GM23338 (cell line): ENCODE data around the gene PRKCD. TPM values are rescaled to one million over a fixed set of nuclear protein-coding genes. Genes with fewer than 3 reads are reported as not detected.
A peak's percentile ranks its signal among the peaks of the same experiment; 100 is the strongest.

Experiments
- ATAC-seq: fragments of 200-7000 bp; cut with Tn5 transposase; 3 replicates; pipeline ENCODE4 v1.9.1; 2020
- DNase-seq: peaks from one replicate; pipeline ENCODE4 v3.0.0-alpha.2; 2015; ENCODE audit warnings: low spot score
- H2AFZ ChIP-seq: fragments of 200-600 bp; sonication (generic); 2 replicates; pipeline ENCODE4 v1.8.0; 2016; ENCODE audit warnings: antibody characterized with exemption, mild to moderate bottlenecking, moderate library complexity
- H3F3A ChIP-seq: fragments of 200-600 bp; sonication (generic); replicated peaks from 2 replicates; pipeline ENCODE4 v1.8.0; 2017; ENCODE audit warnings: antibody characterized with exemption, mixed run types, low read depth
- H3K27ac ChIP-seq: fragments of 200-600 bp; sonication (generic); 2 replicates; pipeline ENCODE4 v1.6.1; 2016; ENCODE audit warnings: low read depth
- H3K27me3 ChIP-seq: fragments of 200-600 bp; sonication (generic); 2 replicates; pipeline ENCODE4 v1.8.0; 2016; ENCODE audit warnings: mild to moderate bottlenecking, mixed run types, moderate library complexity; ENCODE audit not compliant: insufficient read depth
- H3K36me3 ChIP-seq: fragments of 200-600 bp; sonication (generic); 2 replicates; pipeline ENCODE4 v1.8.0; 2016; ENCODE audit warnings: mild to moderate bottlenecking; ENCODE audit not compliant: insufficient read depth
- H3K4me1 ChIP-seq: fragments of 200-600 bp; sonication (generic); 2 replicates; pipeline ENCODE4 v1.8.0; 2016; ENCODE audit warnings: mild to moderate bottlenecking, moderate library complexity; ENCODE audit not compliant: insufficient read depth
- H3K4me2 ChIP-seq: fragments of 200-600 bp; sonication (generic); 2 replicates; pipeline ENCODE4 v1.7.1; 2017; ENCODE audit warnings: mixed run types
- H3K4me3 ChIP-seq: fragments of 200-600 bp; sonication (generic); 2 replicates; pipeline ENCODE4 v1.6.1; 2016; ENCODE audit warnings: mixed run types
- H3K79me2 ChIP-seq: fragments of 200-600 bp; sonication (generic); replicated peaks from 2 replicates; pipeline ENCODE4 v1.8.0; 2017; ENCODE audit warnings: mild to moderate bottlenecking; ENCODE audit not compliant: insufficient read depth
- H3K9me2 ChIP-seq: fragments of 200-600 bp; sonication (generic); 2 replicates; pipeline ENCODE4 v1.8.0; 2017; ENCODE audit not compliant: insufficient read depth
- H4K20me1 ChIP-seq: fragments of 200-600 bp; sonication (generic); replicated peaks from 2 replicates; pipeline ENCODE4 v1.8.0; 2017; ENCODE audit warnings: mild to moderate bottlenecking; ENCODE audit not compliant: insufficient read depth
- H3K27ac Mint-ChIP-seq: 2 replicates; pipeline ENCODE4 v1.8.0; 2020; ENCODE audit warnings: inconsistent platforms, mild to moderate bottlenecking, moderate library complexity, mixed read lengths
- H3K27me3 Mint-ChIP-seq: 3 replicates; pipeline ENCODE4 v1.8.0; 2022; ENCODE audit warnings: low read depth, mild to moderate bottlenecking, moderate library complexity, mixed read lengths, inconsistent platforms; ENCODE audit not compliant: insufficient read depth, poor library complexity
- H3K36me3 Mint-ChIP-seq: 3 replicates; pipeline ENCODE4 v1.8.0; 2021; ENCODE audit warnings: low read depth, mild to moderate bottlenecking, inconsistent platforms, moderate library complexity, mixed read lengths
- H3K4me1 Mint-ChIP-seq: 3 replicates; pipeline ENCODE4 v1.8.0; 2020; ENCODE audit warnings: mild to moderate bottlenecking, inconsistent platforms, mixed read lengths
- H3K4me3 Mint-ChIP-seq: 3 replicates; pipeline ENCODE4 v1.8.0; 2021; ENCODE audit warnings: moderate library complexity, mild to moderate bottlenecking, inconsistent platforms, mixed read lengths
- H3K9me3 Mint-ChIP-seq: 3 replicates; pipeline ENCODE4 v1.8.0; 2020; ENCODE audit warnings: moderate library complexity, mild to moderate bottlenecking, inconsistent platforms, mixed read lengths
- CREB1 ChIP-seq: fragments of 250-450 bp; sonication (Bioruptor Pico); IDR thresholded peaks from 2 replicates; pipeline ENCODE4 v1.5.0; 2020; ENCODE audit warnings: low read depth, mild to moderate bottlenecking, moderate library complexity
- CTCF ChIP-seq, 2 experiments: fragments of 200-600 bp in 1 of 2; sonication (generic) in 1 of 2; conservative IDR thresholded peaks; 2 replicates each; pipeline versions ENCODE4 v1.5.1 to v1.6.1; 2016 to 2017; ENCODE audit warnings: antibody characterized with exemption in 2 of 2, low read depth in 2 of 2, mild to moderate bottlenecking in 2 of 2, moderate library complexity in 1 of 2
- EZH2 ChIP-seq: fragments of 200-600 bp; sonication (generic); IDR thresholded peaks from one replicate; pipeline ENCODE4 v1.8.0; 2017; ENCODE audit warnings: antibody characterized with exemption, mild to moderate bottlenecking, low read depth; ENCODE audit not compliant: unreplicated experiment
- EZH2phosphoT487 ChIP-seq: fragments of 200-600 bp; sonication (generic); IDR thresholded peaks from one replicate; pipeline ENCODE4 v1.8.1; 2018; ENCODE audit warnings: antibody characterized with exemption; ENCODE audit not compliant: unreplicated experiment
- JUNB ChIP-seq: IDR thresholded peaks from one replicate; pipeline ENCODE4 v1.6.1; 2016; ENCODE audit warnings: antibody characterized with exemption; ENCODE audit not compliant: unreplicated experiment
- POLR2AphosphoS5 ChIP-seq: IDR thresholded peaks from 2 replicates; pipeline ENCODE4 v1.6.1; 2016; ENCODE audit warnings: antibody characterized with exemption, low read depth
- REST ChIP-seq: IDR thresholded peaks from one replicate; pipeline ENCODE4 v1.6.1; 2018; ENCODE audit warnings: antibody characterized with exemption; ENCODE audit not compliant: unreplicated experiment
- STAT1 ChIP-seq: IDR thresholded peaks from one replicate; pipeline ENCODE4 v1.6.1; 2016; ENCODE audit warnings: antibody characterized with exemption; ENCODE audit not compliant: unreplicated experiment
- ZNF114 ChIP-seq: fragments of 250-450 bp; sonication (Bioruptor Pico); IDR thresholded peaks from 2 replicates; pipeline ENCODE4 v1.5.0; 2020; ENCODE audit warnings: mild to moderate bottlenecking, moderate library complexity
- ZNF331 ChIP-seq: fragments of 250-450 bp; sonication (Bioruptor Pico); IDR thresholded peaks from 2 replicates; pipeline ENCODE4 v1.5.0; 2020; ENCODE audit warnings: low read depth, mild to moderate bottlenecking, moderate library complexity
- polyA plus RNA-seq: library from polyadenylated mRNA; unstranded; fragments of >200 nt; fragmentation: Nextera tagmentation; extraction: Ambion mirVana; gene quantifications from 2 replicates; pipeline ENCODE4 v1.2.1, GENCODE V29; 2016
- total RNA-seq: library from RNA; depleted of rRNA; stranded (reverse); fragments of >200 nt; shearing (Covaris generic); gene quantifications from 2 replicates; pipeline ENCODE4 v1.2.3, GENCODE V29; 2014
- TF ChIP-seq, protein P1 (sequence below): fragments of 250-450 bp; sonication (Bioruptor Pico); IDR thresholded peaks from 2 replicates; pipeline ENCODE4 v1.5.0; 2020; ENCODE audit warnings: mild to moderate bottlenecking, moderate library complexity

The PRKCD gene
- total and polyA plus RNA-seq, 2 experiments from 2014 or later: 11.3 to 11.8 TPM

- TF ChIP-seq POLR2AphosphoS5 (no peak), REST (no peak), EZH2phosphoT487 (no peak), EZH2 (no peak), JUNB (no peak), CREB1 (CRISPR knock-in tag) (no peak), STAT1 (no peak), ZNF114 (CRISPR knock-in tag) (no peak), ZNF331 (CRISPR knock-in tag) (no peak), CTCF (conservative IDR thresholded peaks at IDR 0.05; ENCODE audit: low read depth in 2 of 2) (no peak)
- TF ChIP-seq, protein P1, sequence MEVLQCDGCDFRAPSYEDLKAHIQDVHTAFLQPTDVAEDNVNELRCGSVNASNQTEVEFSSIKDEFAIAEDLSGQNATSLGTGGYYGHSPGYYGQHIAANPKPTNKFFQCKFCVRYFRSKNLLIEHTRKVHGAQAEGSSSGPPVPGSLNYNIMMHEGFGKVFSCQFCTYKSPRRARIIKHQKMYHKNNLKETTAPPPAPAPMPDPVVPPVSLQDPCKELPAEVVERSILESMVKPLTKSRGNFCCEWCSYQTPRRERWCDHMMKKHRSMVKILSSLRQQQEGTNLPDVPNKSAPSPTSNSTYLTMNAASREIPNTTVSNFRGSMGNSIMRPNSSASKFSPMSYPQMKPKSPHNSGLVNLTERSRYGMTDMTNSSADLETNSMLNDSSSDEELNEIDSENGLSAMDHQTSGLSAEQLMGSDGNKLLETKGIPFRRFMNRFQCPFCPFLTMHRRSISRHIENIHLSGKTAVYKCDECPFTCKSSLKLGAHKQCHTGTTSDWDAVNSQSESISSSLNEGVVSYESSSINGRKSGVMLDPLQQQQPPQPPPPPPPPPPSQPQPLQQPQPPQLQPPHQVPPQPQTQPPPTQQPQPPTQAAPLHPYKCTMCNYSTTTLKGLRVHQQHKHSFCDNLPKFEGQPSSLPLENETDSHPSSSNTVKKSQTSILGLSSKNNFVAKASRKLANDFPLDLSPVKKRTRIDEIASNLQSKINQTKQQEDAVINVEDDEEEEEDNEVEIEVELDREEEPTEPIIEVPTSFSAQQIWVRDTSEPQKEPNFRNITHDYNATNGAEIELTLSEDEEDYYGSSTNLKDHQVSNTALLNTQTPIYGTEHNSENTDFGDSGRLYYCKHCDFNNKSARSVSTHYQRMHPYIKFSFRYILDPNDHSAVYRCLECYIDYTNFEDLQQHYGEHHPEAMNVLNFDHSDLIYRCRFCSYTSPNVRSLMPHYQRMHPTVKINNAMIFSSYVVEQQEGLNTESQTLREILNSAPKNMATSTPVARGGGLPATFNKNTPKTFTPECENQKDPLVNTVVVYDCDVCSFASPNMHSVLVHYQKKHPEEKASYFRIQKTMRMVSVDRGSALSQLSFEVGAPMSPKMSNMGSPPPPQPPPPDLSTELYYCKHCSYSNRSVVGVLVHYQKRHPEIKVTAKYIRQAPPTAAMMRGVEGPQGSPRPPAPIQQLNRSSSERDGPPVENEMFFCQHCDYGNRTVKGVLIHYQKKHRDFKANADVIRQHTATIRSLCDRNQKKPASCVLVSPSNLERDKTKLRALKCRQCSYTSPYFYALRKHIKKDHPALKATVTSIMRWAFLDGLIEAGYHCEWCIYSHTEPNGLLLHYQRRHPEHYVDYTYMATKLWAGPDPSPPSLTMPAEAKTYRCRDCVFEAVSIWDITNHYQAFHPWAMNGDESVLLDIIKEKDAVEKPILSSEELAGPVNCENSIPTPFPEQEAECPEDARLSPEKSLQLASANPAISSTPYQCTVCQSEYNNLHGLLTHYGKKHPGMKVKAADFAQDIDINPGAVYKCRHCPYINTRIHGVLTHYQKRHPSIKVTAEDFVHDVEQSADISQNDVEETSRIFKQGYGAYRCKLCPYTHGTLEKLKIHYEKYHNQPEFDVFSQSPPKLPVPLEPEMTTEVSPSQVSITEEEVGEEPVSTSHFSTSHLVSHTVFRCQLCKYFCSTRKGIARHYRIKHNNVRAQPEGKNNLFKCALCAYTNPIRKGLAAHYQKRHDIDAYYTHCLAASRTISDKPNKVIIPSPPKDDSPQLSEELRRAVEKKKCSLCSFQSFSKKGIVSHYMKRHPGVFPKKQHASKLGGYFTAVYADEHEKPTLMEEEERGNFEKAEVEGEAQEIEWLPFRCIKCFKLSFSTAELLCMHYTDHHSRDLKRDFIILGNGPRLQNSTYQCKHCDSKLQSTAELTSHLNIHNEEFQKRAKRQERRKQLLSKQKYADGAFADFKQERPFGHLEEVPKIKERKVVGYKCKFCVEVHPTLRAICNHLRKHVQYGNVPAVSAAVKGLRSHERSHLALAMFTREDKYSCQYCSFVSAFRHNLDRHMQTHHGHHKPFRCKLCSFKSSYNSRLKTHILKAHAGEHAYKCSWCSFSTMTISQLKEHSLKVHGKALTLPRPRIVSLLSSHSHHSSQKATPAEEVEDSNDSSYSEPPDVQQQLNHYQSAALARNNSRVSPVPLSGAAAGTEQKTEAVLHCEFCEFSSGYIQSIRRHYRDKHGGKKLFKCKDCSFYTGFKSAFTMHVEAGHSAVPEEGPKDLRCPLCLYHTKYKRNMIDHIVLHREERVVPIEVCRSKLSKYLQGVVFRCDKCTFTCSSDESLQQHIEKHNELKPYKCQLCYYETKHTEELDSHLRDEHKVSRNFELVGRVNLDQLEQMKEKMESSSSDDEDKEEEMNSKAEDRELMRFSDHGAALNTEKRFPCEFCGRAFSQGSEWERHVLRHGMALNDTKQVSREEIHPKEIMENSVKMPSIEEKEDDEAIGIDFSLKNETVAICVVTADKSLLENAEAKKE: no peak
- H3K4me2 ChIP-seq: no peak overlapping the region
- Mint-ChIP-seq H3K27me3 (peaks cover 2% of the 10 kb centered on the region), H3K27ac (no peak overlapping the region), H3K36me3 (peaks cover 8% of the 10 kb centered on the region; the same call in 2 of the 3 replicates), H3K9me3 (no peaks in the 10 kb centered on the region), H3K4me1 (peaks cover 2% of the 10 kb centered on the region; the same call in 2 of the 3 replicates), H3K4me3 (no peak overlapping the region)
- no peaks in the 10 kb centered on the region for H3K27me3 ChIP-seq
- H3K4me1 ChIP-seq: no peaks in the 10 kb centered on the region; the same call in 1 of the 2 replicates
- no peaks in the 10 kb centered on the region for H4K20me1 ChIP-seq
- no peaks in the 10 kb centered on the region for H3K79me2 ChIP-seq
- H3K9me2 ChIP-seq: no peaks in the 10 kb centered on the region
- no peak for ATAC-seq
- H3K36me3 ChIP-seq: no peaks in the 10 kb centered on the region; the same call in none of the 2 replicates
- H3K27ac ChIP-seq: 0 out of 2 replicates have a peak overlapping the region, but pooled peaks have one; percentile 69
- no peak overlapping the region for H2AFZ ChIP-seq
- H3F3A ChIP-seq: no peaks in the 10 kb centered on the region
- H3K4me3 ChIP-seq: no peak overlapping the region
- no peak for DNase-seq
Measured at GRCh38 chr3:53111822-53112221, 49.2 kb upstream of the PRKCD start.
